ENCODE data around the gene GRHPR. TPM values are rescaled to one million over a fixed set of nuclear protein-coding genes. Genes with fewer than 3 reads are reported as not detected.

Gene GRHPR
- total RNA-seq, 4 donors from 2014 or later = 74.5 to 117 (median 93.8) TPM

- H3K4me1 ChIP-seq = peaks cover 9 to 48% (median 15%) of the 10 kb centered on the region in 3 donors
- TF ChIP-seq POLR2A (IDR thresholded peaks at IDR 0.05) = no peak
- no peak for TF ChIP-seq CTCF (IDR thresholded peaks at IDR 0.05)
- intact Hi-C loops (cut with DNase I) = no loop called here
- H3K4me3 ChIP-seq = no peak overlapping the region
- no peaks in the 10 kb centered on the region for H3K27me3 ChIP-seq
- no peak for DNase-seq
- H3K9me3 ChIP-seq = no peaks in the 10 kb centered on the region
- WGBS, 2 donors = 60 to 84% methylated on average over 3 to 6 of the region's 13 CpGs
- no peaks in the 10 kb centered on the region for H3K36me3 ChIP-seq
- no peak overlapping the region for H3K27ac ChIP-seq
These were observed 11.3 kb upstream of the GRHPR start for GRCh38 chr9:37410969-37411785.

GRCh38 chr9:37412431-37413151 lies 9.9 kb upstream of the GRHPR start:
- WGBS, 2 donors = 24 to 53% methylated on average over 7 to 11 of the region's 17 CpGs

GRCh38 chr9:37413311-37413710 lies 9.2 kb upstream of the GRHPR start:
- DNase-seq = no peak
- 85 to 100% methylated on average over 2 to 4 of the region's 4 CpGs for WGBS, 2 donors
- H3K9me3 ChIP-seq = no peaks in the 10 kb centered on the region
- H3K4me3 ChIP-seq = no peak overlapping the region
- H3K36me3 ChIP-seq = no peaks in the 10 kb centered on the region
- H3K27ac ChIP-seq = no peak overlapping the region
- peaks cover 9 to 39% (median 15%) of the 10 kb centered on the region in 3 donors for H3K4me1 ChIP-seq
- H3K27me3 ChIP-seq = no peaks in the 10 kb centered on the region
- TF ChIP-seq CTCF (IDR thresholded peaks at IDR 0.05) = no peak
- TF ChIP-seq POLR2A (IDR thresholded peaks at IDR 0.05) = no peak
- intact Hi-C loops (cut with DNase I) = no loop called here

More at GRCh38 chr9:37412431-37413151, 9.9 kb upstream of the GRHPR start:
- TF ChIP-seq CTCF (IDR thresholded peaks at IDR 0.05) (no peak), POLR2A (IDR thresholded peaks at IDR 0.05) (no peak)
- Histone ChIP-seq H3K9me3 (no peaks in the 10 kb centered on the region), H3K27me3 (no peaks in the 10 kb centered on the region), H3K36me3 (no peaks in the 10 kb centered on the region), H3K4me3 (no peak overlapping the region), H3K4me1 (peaks cover 9 to 33% (median 15%) of the 10 kb centered on the region in 3 donors), H3K27ac (peak overlapping the region in 2 of 4 donors; percentile 10 to 25)
- intact Hi-C loops (cut with DNase I) = no loop called here
- DNase-seq = no peak

GRCh38 chr9:37414503-37414943 lies 8.0 kb upstream of the GRHPR start:
- intact Hi-C loops (cut with DNase I) = no loop called here
- H3K9me3 ChIP-seq = no peaks in the 10 kb centered on the region
- no peaks in the 10 kb centered on the region for H3K27me3 ChIP-seq
- peak overlapping the region in 1 of 4 donors; percentile 39 for H3K27ac ChIP-seq
- no peak for DNase-seq
- H3K36me3 ChIP-seq = no peaks in the 10 kb centered on the region
- H3K4me1 ChIP-seq = peaks cover 9 to 47% (median 15%) of the 10 kb centered on the region in 3 donors
- no peak for TF ChIP-seq POLR2A (IDR thresholded peaks at IDR 0.05)
- no peak for TF ChIP-seq CTCF (IDR thresholded peaks at IDR 0.05)
- 89 to 92% methylated on average over 3 to 8 of the region's 10 CpGs for WGBS, 2 donors
- H3K4me3 ChIP-seq = no peak overlapping the region

Data from esophagus squamous epithelium (tissue), 5 donors.